Measurements from ENCODE around the gene TFF2.

The TFF2 gene

DNA sequence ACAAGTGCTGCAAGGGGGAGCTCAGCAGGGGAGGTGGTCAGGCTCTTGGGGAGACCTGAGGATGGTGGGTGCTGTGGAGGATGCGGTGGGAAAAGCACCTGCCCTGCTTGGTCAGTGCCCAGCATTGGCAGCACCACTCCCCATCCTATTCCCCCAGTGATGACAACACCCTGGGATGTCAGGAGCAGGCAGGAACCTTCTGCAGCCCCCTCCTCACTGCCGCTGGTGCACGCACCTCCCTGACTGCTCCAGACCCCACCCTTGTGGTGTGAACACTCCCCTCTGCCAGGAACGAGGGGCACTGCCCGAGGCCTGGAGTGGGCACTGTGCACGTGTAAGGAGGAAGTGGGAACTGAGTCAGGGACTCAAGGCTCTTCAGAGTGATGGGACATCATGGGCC lies 32.5 kb upstream of the TFF2 start:
- DNase-seq = no peak

DNA sequence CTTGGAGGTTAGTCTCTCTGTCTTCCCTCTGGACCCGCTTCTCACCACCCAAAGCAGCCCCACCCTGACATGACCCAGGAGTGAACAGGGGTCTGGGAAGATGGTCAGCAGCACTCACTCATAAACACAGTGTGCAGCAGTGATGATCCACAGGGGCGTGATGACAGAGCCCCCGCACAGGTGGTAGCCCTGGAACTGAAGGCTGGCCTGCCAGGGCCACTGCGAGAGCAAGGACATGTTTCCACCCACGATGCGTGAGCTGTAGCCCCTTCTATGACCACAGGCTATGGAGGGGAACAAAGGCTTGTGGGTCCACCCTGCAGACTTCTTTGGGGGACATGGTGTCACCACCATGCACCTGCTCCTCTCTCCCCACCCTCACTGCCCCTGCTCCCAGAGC lies 32.1 kb upstream of the TFF2 start:
- DNase-seq = no peak

DNA sequence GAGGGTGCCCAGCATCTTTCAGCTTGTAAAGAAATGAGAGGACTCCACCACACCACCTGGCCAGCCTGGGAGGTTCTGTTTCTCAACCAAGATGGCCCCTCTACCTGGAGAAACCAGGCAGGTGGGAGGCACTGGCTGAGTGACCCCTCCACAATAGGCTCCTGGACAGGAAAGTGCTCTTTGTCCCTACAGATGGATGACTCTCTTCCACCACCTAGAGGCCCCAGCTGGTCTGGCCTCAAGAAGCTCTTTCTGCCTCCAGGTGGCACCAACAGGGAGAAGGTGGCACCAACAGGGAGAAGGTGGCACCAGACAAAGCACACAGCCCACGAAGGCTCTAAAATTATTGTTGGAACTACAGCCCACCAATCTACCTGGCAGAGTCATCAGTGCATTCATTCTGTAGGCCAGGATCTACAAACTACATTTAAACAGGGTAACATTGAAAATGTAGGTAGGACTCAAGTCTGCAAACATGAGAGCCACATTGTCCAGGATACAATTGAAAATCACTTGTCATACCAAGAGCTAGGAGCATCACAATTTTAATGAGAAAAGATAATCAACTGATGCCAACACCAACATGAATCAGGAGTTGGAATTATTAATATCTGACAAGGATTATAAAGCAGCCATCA lies 30.7 kb upstream of the TFF2 start:
- DNase-seq = no peak

DNA sequence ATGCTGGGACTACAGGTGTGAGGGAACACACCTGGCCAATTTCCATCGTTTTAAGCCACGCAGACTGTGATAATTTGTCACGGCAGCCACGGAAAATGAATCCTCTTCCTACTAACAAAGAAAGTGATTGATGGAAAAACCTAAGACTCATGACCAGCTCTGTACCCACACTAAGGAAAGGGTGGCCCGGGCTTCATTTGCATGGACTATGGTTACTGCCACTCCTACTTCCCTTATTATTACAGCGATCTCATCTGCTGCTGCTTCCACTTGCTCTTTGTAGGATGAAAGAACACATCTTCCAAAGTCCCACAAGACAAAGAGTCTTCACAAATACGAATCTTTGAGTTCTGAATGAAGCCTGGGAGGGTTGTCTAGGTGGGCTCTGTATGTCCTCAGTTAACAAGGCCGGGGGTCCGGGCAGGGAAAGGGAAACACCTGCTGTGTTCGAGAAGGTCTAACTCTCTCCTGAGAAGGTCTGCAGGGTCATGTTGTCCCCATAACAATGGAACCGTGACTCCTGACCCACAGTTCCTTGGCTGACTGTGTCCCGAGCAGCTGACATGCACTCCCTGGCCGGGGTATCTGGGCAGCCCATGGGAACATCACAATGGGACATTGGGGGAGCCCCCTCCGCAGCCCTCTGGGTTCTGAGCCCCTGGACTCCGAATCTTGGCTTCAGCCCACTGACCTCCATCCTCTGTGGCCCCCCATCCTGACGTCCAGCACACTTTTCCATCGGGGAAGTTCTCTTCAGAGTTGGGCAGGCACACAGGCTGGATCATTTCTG lies 28.8 kb upstream of the TFF2 start:
- no peak for DNase-seq

DNA sequence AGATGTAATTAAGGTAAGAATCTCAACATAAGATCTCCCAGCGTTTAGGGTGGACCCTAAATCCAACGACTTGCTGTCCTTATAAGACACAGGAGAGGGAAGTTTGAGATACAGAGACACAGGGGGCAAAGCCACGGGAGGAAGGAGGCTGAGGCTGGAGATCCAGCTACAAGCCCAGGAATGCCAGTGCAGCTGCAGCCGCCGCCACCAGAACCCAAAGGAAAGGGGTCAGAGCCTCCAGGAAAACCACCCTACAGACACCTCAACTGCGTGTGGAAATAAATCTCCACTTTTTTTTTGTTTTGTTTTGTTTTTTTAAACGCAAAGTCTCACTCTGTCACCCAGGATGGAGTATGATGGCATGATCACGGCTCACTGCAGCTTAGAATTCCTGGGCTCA lies 27.6 kb upstream of the TFF2 start:
- DNase-seq = no peak

DNA sequence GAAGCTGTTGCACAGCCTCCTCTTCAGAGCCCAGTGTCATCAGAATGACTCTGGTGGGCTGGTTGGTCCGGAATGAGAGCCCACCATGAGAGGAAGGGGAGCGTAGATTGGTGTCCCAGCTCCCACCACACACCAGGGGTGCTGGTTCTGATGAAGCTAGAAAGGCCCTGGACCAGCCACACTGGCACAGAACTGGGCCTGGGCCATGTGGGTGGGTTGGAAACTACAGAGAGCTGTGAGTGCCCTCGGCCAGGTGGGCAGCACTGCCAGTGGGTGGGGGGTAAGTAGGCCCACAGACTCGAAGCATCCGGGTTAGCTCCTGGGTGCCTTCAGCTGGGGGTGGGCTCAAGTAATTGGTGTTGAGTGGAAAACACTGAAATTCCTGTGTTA lies 27.2 kb upstream of the TFF2 start:
- DNase-seq = no peak

DNA sequence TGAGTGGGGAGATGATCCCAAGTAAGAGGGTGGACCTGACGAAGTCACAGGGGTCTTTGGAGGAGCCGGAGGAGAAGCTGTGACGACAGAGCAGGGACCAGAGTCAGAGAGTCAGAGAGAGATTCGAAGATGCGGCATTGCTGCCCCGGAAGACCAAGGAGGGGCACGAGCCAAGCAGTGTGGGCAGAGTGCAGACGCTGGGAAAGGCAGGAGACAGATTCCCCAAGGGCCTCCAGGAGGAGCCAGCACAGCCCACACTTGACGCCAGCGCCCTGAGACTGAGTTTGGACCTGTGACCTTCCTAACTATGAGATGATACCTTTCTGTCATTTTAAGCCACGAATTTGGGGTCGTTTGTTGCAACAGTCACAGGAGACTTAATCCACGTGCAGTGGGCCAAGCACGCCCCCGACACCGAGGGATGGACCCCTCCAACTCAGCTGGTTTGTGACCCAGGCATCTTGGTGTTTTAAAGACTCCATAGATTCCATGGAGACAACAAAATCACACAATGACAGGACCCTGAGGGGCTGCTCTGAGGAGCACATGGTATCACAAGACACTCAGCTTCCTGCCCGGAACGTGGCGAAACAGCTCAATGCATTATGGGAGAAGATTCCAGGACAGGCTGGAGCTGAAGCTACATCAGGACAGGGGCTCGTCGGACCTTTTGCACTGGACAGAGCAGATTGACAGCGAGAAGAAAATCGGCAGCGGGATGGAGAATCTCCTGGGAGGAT lies 26.6 kb upstream of the TFF2 start:
- no peak for DNase-seq

DNA sequence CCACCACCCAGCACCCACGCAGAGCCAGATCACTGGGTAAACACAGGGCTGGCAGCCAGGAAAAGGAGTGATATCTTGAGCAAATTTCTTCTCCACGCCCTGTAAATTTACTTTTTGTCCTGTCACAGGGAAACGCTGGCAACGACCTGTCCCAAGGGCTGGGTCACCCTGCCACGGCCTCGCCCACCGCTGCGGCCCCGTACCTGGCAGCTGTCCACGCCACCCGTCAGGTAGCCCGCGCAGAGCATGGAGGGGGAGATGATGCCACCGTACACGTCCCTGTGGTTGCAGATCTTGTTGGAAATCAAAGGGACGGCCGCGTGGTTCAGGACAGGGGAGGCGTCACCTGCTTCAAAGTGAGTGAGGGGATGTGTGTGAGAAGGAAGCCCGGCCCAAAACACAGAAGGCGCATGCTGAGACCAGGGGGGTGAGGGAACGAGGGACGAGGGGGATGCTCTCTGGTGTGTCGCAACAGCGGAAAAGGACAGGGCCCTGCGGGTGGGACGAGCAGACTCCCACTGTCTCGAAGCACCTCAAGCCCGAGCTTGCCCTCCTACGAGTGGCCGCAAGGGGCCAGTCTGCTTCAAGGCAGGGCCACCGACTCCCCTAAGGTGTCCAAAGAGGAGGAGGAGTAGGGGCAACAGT lies 25.7 kb upstream of the TFF2 start:
- DNase-seq = no peak

DNA sequence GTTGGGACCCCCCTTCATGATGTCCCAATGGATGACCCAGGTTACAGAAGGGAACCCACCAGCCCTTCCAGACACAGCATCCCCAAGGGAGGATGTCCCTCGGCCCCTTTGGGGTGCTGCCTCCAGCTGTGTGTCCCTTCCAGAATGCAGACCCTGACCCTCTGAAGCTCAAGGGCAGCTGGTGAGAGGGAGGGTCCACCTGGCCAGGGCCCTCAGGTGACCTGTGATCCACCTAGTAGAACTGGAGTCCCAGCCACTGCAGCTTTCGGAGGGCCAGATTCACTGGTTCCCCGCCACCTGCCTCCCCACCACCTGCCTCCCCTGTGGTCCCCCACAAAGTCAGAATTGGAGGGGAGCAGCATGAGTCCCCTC lies 25.2 kb upstream of the TFF2 start:
- DNase-seq = no peak

DNA sequence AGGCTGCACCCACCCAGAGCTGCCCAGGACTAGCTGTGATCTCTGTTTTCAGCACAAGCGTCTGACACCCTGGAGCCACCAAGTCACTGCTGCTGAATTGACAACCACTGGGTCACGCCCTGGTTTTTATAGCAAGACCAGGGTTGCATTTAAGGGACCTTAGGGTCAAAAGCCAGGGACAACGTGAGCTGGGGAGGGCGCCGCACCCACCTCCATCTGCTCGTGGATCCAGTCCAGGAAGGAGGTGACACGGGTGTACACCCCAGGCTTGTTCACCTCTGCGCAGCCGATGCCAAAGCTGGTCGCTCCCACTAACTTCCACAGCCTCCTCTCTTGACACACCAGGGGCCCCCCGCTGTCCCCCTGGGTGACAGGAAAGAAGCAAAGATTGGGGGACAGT lies 24.7 kb upstream of the TFF2 start:
- no peak for DNase-seq

DNA sequence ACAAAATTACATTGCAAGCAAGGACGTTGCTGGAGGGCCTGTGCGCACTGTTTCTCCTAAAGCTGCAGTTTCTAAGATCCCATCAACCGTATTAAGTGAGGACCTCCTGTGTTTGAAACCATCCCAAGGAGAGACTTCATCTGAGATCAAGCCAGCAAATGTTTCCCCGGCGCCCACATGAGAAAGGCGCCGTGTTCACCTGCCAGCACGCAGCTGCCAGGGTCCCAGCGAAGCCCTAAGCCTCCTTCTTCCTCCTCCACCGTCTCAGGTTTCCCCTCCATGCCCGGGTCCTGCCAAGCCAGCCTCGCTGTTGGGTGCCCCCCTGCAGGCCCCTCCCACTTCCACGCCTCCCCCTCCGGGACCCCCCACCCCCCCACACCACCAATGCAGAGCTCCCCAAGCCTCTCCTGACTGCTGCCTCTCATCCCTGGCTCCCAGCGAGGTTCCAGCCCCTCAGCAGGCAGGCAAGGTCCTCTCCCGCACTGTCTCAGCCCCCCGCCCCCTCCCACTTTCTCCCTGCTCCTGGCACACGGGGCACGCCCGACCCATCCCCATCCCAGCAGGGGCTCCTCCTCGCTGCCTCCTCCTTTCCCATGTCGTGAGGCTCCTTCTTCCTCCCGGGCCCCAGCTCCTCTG lies 24.2 kb upstream of the TFF2 start:
- no peak for DNase-seq

DNA sequence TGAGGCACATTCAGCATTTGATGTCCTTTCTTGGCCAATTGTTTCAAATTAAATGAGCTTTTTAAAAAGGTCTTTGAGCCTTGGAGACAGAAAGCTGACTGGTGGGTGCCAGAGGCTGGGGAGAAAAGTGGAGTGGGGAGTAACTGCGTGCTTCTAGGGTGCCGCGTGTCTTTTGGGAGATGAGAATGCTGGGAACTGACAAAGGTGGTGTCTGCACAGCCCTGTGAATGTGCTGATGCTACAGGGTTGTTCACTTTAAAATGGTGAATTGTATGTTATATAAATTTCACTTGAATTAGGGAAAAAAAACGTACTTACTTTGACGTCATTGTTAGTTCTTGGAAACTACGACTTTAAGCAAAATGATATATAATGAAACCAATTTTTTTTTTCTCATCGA lies 23.7 kb upstream of the TFF2 start:
- DNase-seq = no peak

DNA sequence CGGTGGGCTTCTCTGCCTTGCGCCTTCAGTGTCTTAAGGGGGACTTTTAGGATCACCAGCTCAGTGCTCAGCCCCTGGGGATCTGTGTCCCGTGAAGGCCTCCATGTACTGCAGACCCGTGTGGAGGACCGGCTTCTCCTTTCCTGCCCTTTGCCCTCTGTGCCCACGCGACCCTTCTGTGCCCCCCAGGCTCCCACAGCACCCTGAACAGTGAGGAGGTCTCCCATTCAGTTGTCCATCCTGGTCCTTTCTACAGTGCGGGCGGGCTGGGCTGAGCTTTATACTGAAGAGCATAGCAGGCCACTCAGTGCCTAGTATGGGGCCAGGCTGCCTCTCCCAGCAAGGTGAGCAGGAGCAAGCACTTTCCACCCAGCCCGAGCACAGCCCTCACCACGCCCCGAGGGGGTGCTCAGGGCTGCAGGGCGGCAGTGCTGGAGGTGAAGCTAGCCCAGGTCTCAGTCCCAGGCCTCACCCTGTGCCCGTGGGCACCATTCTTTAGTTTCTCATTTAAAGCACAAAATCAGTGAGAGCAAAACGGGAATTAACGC lies 23.2 kb upstream of the TFF2 start:
- no peak for DNase-seq

DNA sequence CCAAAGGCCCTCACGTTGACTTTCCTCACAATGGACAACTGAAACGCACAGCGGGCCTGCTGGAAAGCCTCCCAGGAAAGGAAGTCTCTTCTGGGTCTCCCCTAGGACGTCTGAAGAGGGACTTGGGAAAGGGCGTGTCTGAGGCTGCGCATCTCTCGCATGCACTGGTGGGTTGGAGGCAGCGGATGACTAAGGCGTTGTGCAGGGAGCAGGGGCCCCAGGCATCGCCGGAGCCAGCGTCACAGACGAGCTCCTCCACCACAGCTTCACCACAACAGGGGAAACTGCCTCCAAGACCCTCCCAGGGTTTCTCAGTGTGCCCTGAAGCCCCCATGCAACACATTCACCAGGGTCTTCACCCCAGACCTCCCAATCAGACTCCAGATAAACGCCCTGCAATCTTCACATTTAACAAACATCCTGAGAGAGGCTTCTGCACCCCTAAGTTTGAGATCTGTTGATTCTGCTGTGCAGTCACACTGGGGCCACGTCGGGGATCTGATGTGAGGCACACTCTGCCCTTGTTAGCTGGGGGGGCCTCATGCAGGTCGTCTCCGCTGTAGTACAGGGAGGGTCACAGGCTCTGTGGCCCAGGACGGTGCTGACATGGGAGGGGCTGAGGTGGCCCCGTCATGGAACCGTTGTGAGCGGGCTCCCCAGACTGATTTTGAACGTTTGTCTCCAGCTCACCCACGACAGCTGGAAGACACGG lies 22.6 kb upstream of the TFF2 start:
- no peak for DNase-seq

DNA sequence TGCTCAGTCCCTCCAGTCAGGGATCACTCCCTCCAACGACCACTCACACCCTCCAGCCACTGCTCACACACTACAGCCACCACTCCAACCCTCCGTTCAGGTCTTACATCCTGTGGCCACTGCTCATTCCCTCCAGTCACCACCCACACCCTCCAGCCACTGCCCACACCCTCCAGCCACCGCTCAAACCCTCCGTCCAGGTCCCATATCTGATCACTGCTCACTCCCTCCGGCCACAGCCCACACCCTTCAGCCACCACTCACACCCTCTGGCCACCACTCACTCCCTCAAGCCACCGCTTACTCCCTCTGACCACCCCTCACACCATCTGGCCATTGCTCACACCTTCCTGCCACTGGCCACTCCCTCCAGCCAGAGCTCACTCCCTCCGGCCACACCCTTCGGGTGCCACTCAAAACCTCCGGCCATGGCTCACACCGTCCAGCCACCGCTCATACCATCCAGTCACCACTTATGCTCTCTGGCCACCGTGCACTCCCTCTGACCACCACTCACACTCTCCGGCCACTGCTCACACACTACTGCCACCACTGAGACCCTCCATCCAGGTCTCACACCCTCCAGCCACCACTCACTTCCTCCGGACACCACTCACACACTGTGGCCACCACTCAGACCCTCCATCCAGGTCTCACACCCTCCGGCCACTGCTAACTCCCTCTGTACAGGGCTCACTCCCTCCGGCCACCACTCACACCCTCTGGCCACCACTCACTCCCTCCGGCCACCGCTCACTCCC lies 20.3 kb upstream of the TFF2 start:
- DNase-seq = no peak

DNA sequence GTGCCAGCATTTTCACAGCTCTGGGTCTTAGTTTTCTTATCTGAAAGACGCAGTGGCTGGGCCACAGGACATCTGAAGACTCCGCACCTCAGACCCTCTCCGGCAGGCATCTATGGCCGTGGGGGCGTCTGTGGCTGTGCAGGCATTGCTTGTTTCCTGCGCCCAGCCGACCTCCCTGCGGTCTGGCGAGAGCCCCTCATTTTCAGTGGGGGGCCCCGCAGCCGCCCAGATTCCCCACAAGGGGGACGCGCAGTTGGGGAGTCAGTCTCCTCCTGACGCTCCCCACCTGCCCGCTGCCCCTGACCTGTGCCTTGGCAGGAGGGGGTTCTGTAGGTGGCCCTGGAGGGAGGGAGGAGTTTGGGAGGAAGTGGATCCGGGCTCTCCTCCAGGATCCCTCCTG lies 19.0 kb upstream of the TFF2 start:
- no peak for DNase-seq

DNA sequence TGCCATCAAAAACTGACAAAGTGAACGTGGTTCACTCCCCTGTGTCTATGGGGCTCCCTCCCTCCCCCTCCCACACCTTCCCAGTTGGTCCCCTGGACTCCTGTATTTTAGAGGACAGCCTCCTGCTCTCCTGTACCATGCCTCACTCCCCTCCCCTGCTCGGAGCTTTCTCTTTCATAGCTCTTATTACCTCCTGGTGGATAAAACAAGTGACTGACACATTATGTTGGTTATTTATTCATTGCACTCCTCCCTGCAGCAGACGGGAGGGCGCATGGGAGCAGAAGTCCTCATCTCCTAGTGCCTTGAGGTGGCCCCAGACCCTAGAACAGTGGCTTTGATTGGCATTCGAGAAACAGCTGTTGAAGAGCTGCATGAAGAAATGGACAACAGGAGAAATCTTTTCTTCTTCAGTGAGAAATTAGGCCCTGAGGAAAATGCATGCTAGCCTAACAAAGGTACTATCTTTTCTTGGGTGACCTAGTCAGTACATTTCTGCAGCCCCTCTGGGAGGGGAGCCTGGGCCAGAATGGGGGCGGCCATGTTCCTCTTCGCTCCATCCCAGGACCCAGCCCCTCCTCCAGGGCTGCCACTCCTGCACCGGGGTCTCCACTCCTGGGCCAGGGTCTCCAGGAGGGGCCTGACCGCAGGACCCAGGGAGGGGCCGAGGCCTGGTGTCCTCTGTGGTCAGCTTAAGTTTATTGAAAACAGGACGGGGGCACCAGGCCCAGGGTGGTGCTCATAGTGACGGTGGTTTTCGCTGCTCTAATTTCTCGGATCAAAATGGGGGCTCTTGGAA lies 16.8 kb upstream of the TFF2 start:
- no peak for DNase-seq

DNA sequence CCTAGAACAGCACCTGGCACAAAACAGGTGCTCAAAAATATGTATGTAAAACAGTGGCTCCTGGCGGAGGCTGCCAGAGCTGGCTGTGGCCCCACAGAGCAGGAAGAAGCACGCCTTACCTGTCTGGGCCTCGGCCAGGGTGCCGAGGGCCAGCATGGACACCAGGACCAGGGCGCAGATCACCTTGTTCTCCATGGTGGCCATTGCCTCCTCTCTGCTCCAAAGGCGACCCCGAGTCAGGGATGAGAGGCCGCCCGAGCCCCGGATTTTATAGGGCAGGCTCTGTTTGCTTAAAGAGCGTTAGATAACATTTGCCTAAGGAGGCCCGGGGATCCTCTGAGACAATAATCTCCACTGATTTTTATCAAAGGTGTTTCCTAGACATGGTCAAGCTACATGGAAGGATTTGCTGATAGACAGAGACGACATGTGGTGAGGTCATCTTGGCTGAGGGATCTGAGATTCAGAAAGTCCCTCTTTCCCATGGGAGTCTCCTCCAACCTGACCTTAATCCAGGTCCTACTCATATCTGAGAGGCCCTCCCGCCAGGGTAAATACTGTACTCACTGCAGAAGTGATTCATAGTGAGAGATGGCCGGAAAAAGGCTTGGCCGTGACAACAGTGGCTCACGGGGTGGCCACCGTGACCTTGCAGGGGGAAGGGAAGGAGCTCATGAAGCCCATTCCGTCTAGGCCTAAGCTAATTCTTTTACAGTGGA lies 15.7 kb upstream of the TFF2 start, which contains the start of gene TFF1:
TSS of gene TFF1 (minus strand) at position 244 of the 719 bp plus-strand sequence. CDS start at position 204, 40 bp downstream.
- DNase-seq = no peak

DNA sequence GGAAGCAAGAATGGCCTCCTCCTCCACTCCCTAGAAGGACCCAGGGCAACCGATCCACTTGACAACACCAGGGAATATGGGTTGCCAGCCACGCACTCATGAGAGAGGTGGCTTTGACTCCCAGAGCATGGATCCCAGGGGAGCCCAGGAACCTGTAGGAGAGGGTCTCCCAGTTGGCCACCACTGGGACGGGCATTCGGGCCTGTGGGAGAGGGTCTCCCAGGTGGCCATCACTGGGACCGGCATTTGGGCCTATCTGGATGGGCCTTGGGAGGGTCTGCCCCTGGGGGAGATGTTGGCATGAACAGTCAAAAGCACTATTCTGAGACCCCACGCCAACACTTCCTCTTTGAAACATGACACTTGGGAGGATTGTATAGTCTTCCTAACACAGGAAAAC lies 15.0 kb upstream of the TFF2 start:
- no peak for DNase-seq

All from effector CD8-positive, alpha-beta T cell (primary cell).